ENCODE measurements around the gene WDR72. TPM values are rescaled to one million over a fixed set of nuclear protein-coding genes. Genes with fewer than 3 reads are reported as not detected.

Gene WDR72
- total and polyA plus RNA-seq, 2 of the 4 experiments (the other 2 are of a cell fraction), result not detected

DNA sequence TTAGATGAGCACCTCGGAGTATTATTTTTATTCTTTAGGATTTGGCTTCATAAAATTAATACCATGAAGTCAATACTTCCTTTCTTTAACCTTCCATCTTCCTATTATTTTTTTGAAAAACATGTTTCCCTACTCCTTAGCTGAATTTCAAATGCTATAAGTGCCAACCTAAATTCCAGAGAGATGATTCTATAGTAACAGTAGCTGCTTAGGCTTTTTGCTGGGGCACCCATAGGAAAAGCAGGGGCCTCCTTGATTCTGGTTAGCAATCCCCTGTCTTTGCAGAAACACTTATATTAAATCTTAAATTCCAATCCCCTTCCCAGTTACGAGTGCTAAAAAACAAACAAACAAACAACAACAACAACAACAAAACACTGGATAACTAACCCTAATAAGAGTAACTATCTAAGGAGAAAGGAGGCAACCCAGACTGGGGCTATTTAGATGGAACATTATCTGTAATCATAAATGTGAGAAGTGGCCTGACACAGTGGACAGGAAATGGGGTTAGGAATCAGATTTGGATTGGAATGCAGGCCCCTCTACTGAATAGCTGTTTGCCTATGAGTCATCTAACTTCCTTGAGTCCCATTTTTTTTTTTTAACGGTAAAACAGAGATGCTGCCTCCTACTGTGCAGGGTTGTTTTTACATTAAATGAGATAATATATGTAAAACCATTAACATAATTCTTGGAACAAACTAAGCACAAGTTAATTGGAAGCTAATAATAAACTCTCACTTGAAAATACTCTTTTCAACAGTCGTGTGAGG lies 148.1 kb downstream of the WDR72 start:
- Histone ChIP-seq H4K20me1 (ENCODE audit: insufficient read depth, low read length) (no peaks in the 10 kb centered on the region), H2BK15ac (ENCODE audit: low read depth, low read length) (no peak overlapping the region), H3K36me3 (ENCODE audit: control insufficient read depth, insufficient read depth, low read length) (no peaks in the 10 kb centered on the region), H2BK120ac (ENCODE audit: low read depth, low read length) (no peak overlapping the region), H2AK9ac (replicated peaks; ENCODE audit: low read depth, low read length, poor library complexity) (no peak overlapping the region), H2AK5ac (ENCODE audit: low read depth, low read length) (no peak overlapping the region), H3K14ac (replicated peaks; ENCODE audit: low read depth, low read length) (no peak overlapping the region), H3K23ac (ENCODE audit: low read depth, low read length) (no peak overlapping the region), H3K9me3 (ENCODE audit: control insufficient read depth, insufficient read depth, low read length) (peaks cover 8% of the 10 kb centered on the region), H3K9ac (ENCODE audit: low read depth, low read length) (no peak overlapping the region), H3K18ac (ENCODE audit: low read depth, low read length) (no peak overlapping the region), H2BK20ac (ENCODE audit: low read depth, low read length) (no peak overlapping the region), H3K79me1 (ENCODE audit: low read depth in 1 of 2, low read length in 2 of 2) (no peaks in the 10 kb centered on the region), H4K5ac (ENCODE audit: low read depth, low read length) (no peak overlapping the region), H3K4me2 (ENCODE audit: low read depth, low read length) (no peak overlapping the region), H2BK5ac (ENCODE audit: low read depth, low read length, poor library complexity, severe bottlenecking) (no peak overlapping the region), H4K8ac (ENCODE audit: low read depth in 2 of 2, low read length in 2 of 2) (no peak overlapping the region), H4K91ac (ENCODE audit: insufficient read depth, low read depth, low read length) (no peak overlapping the region), H3K27ac (ENCODE audit: insufficient read depth, low read length) (no peak overlapping the region), H3K4me1 (ENCODE audit: control insufficient read depth, insufficient read depth, low read length) (no peaks in the 10 kb centered on the region), H3K4ac (ENCODE audit: low read depth, low read length) (no peak overlapping the region), H2AFZ (replicated peaks; ENCODE audit: low read length, poor library complexity) (no peak overlapping the region), H3K27me3 (ENCODE audit: control insufficient read depth, insufficient read depth, low read length) (no peaks in the 10 kb centered on the region), H3K56ac (ENCODE audit: extremely low read depth, insufficient read depth, low read length) (no peak overlapping the region), H3K9me1 (ENCODE audit: insufficient read depth, low read length) (no peaks in the 10 kb centered on the region), H3K4me3 (ENCODE audit: insufficient read depth, low read depth, low read length) (no peak overlapping the region)
- DNase-seq (no peak), ATAC-seq (ENCODE audit: low read depth) (no peak)
- CTCF ChIA-PET, result interaction anchor here (0.6 kb wide), 1 partner anchor 1422 kb away, joined by 5 read pairs; no protein-coding TSS in a partner anchor
- TF ChIP-seq POLR2A (IDR thresholded peaks at IDR 0.05; ENCODE audit: low read depth, low read length) (no peak), BHLHE40 (IDR thresholded peaks at IDR 0.05; ENCODE audit: low read depth, low read length) (no peak), FOS (IDR thresholded peaks at IDR 0.05; ENCODE audit: low read depth, low read length) (no peak)
- intact Hi-C loops (cut with micrococcal nuclease), result no loop called here
- dilution Hi-C loops (cut with HindIII; ENCODE audit: low sequenced_read_pairs, unreplicated experiment), result no loop called here
- no CpG with 5 or more reads among the region's 4 CpGs for WGBS, 2 experiments (ENCODE audit: extremely low coverage in 2 of 2, insufficient read length in 1 of 2)
- in situ Hi-C loops (cut with MboI; ENCODE audit: low sequenced_read_pairs), result no loop called here
- POLR2A ChIA-PET (ENCODE audit: unreplicated experiment), result no interaction called here
- no TSS peak for BruUV-seq (replicated peaks)

Data from IMR-90 (cell line).